ENCODE results near the gene FOCAD.

DNA sequence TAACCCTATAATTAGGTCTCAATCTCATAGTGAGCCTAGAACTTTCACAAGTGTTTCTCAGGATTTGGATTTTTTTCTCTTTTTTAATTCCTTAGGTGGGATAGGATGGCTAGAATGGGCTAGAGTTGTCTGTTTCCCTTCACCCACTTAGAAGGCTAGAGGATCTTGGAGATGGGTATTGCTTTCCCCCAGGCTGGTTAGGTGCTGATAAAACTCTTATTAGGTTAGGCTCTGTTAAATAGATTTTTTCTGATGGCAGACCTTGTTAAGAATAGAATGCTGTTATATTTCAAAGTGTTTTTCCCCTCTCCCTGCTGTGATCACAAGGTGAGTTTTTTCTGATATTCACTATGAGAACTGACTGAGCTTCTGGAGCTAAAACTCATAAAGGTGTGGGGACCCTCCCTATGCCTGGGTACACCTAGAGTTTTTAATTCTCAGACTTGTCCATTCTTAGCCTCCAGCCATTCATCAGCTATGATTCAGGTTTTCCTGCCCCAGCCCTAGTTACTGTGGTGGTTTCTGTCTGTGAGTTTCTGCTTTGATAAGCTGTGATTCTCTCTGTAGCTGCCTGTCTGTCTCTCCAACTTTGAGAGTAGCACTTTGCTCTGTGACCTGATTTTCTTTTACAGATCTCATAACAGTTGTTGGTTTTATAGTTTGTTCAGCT, 215.0 kb downstream of the FOCAD start:
- TF ChIP-seq, protein P1, sequence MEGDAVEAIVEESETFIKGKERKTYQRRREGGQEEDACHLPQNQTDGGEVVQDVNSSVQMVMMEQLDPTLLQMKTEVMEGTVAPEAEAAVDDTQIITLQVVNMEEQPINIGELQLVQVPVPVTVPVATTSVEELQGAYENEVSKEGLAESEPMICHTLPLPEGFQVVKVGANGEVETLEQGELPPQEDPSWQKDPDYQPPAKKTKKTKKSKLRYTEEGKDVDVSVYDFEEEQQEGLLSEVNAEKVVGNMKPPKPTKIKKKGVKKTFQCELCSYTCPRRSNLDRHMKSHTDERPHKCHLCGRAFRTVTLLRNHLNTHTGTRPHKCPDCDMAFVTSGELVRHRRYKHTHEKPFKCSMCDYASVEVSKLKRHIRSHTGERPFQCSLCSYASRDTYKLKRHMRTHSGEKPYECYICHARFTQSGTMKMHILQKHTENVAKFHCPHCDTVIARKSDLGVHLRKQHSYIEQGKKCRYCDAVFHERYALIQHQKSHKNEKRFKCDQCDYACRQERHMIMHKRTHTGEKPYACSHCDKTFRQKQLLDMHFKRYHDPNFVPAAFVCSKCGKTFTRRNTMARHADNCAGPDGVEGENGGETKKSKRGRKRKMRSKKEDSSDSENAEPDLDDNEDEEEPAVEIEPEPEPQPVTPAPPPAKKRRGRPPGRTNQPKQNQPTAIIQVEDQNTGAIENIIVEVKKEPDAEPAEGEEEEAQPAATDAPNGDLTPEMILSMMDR (IDR thresholded peaks at IDR 0.05): no peak
- no peak for TF ChIP-seq POLR2A (IDR thresholded peaks at IDR 0.05)

Measured in body of pancreas (tissue), 4 donors.